Fibroblast of skin of abdomen (primary cell): ENCODE measurements around the gene DDR1.
"Not testable (repeated sequence)": the region's sequence is repeated elsewhere in the genome, so short reads cannot be mapped to it uniquely, and the experiment has no call there.

Source experiments
- DNase-seq: peaks from one replicate; pipeline ENCODE4 v3.0.0-alpha.2; 2013

The DDR1 gene

DNA sequence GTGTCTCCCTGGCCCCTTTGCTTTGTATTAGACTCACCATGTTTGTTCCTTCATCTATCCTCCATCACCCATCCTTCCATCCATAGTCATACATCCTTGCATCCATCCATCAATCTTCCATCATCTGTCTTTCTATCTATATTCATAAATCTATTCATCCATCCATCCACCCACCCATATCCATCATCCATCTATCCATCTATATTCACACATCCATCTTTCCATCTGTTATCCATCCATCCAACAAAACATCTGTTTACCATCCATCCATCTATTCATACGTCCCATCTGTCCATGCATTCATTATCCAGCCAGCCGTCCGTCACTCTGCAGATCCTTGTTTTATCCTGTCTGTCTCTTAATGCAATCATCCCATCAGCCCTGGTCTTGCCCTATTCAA is 10.6 kb downstream of the DDR1 start:
- DNase-seq, result no peak

DNA sequence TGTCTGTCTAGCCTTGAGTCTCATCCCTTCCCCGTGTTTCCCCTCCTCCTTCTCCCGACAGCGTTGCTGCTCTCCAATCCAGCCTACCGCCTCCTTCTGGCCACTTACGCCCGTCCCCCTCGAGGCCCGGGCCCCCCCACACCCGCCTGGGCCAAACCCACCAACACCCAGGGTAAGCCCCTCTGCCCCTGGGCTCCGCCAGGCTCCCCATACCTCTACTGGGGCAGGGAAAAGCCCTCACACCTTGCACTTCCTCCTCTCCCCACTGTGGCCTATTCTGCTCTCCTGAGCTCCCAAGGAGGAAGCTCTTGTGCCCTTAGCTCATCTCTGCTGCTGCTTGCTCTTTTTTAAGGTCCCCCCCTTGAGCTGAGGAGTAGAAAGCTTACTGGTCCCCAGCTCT is 11.0 kb downstream of the DDR1 start:
- DNase-seq, result no peak

DNA sequence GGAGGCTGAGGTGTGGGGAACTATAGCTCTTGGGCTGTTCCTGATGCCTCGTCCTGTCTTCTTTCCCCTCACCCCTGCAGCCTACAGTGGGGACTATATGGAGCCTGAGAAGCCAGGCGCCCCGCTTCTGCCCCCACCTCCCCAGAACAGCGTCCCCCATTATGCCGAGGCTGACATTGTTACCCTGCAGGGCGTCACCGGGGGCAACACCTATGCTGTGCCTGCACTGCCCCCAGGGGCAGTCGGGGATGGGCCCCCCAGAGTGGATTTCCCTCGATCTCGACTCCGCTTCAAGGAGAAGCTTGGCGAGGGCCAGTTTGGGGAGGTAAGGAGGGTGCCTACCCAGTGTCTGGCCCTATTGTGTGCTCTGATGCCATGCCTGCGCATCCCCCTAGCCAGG is 12.2 kb downstream of the DDR1 start:
- no peak for DNase-seq

DNA sequence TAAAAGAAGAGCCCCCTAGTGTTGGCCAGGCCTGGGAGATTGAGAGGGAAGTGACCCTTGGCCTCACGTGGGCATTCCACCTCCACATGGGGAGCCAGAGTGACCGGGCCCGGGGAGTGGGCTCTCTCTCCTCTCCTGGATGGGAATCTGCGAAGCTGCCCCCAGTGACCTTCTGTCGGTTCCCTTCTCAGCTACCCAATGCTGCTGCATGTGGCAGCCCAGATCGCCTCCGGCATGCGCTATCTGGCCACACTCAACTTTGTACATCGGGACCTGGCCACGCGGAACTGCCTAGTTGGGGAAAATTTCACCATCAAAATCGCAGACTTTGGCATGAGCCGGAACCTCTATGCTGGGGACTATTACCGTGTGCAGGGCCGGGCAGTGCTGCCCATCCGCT is 13.6 kb downstream of the DDR1 start:
- DNase-seq, result no peak

DNA sequence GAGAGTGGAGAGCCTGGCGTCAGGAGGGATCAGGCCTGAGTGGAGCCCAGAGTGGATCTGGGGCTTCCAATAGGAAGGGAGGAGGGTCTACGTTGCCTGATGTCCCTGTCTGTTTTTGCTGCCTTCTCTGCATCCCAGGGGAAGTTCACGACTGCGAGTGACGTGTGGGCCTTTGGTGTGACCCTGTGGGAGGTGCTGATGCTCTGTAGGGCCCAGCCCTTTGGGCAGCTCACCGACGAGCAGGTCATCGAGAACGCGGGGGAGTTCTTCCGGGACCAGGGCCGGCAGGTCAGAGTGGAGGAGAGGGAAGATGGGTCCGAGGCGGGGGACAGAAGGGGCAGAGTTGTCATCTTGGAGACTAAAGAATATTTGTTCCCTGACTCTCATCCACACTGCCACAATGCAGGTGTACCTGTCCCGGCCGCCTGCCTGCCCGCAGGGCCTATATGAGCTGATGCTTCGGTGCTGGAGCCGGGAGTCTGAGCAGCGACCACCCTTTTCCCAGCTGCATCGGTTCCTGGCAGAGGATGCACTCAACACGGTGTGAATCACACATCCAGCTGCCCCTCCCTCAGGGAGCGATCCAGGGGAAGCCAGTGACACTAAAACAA is 14.5 kb downstream of the DDR1 start:
- no peak for DNase-seq

DNA sequence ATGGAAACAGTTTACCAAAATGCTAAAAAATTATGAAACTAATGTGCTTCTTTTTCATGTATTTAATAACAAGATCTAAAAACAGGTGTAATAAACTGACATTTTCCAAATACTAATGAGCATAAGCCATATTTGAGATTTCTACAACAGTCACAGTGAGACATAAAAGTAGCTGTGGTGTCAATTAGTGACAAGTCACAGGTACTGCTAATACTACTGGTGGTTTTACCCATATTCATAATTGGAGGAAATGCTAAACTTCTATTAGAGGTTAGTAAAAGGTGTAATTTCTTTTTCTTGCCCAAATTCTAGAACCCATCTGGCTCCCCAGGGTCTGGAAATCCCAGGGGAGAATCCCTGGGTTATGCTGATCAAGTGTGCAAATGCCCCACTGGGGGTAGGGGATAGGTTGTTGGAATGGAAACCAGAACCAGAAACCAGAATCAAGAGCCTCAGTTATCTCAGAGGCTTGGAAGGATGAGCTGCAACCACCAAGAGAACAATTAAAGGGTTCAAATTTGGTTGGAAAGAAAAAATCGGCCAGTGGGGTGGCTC is 16.6 kb downstream of the DDR1 start:
- DNase-seq, result no peak

DNA sequence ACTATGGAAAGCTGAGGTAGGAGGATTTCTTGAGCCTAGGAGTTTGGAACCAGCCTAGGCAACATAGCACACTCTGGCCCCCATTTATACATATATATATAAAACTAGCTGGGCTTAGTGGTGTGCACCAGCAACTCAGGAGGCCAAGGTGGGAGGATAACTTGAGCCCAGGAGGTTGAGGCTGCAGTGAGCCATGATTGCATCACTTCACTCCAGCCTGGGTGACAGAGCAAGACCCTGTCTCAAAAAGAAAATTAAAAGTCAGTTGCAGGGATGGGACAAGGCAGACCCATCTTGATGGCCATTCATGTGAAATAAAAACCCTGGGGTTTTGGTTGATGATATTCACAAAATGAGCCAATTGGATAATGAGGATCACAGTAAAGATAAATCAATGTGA is 17.1 kb downstream of the DDR1 start:
- no peak for DNase-seq

DNA sequence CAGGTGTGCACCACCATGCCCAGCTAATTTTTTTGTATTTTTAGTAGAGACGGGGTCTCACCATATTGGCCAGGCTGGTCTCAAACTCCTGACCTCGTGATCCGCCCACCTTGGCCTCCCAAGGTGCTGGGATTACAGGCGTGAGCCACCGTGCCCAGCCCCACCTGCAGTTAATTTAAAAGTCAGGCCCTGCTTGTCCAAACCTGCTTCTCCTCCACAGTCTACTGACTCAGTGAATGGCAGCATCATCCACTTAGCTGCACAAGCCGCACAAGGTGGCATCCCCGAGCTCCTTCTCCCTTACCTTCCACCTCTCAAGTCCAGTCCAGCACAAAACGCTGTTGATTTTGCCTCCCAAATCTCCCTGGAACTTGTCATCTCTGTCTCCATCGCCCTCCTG is 17.9 kb downstream of the DDR1 start:
- DNase-seq, result not testable (repeated sequence)

DNA sequence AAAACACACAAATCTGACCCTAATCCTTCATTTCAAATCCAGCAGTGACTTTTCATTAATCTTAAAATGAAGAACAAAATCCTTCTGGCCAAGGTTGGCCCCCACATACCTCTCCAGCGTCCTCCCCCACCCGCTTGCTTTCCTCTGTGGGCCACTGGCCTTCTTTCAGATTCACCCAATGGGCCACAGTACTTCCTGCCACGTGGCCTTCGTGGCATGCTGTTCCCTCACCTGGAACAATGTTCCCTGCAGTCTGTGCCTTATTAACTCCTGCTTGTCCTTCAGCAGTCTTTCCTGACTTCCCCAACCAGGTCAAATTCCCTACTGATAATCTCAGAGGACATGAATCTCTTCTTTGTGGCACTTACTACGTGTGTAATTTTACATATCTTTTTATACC is 18.4 kb downstream of the DDR1 start:
- DNase-seq, result no peak

DNA sequence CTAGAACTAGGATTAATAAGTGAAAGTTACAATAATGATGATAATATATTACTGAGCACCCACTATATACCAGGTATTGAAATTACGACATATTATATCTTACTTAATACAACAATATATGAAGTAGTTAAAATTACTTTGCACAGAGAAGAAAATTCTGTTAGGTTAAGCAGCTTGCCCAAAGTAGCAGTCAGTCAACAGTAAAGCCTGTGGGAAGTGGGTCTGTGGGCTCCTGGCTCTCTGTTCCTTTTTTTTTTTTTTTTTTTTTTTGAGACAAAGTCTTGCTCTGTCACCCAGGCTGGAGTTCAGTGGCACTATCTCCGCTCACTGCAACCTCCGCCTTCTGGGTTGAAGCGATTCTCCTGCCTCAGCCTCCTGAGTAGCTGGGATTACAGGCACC is 18.9 kb downstream of the DDR1 start:
- DNase-seq, result no peak

DNA sequence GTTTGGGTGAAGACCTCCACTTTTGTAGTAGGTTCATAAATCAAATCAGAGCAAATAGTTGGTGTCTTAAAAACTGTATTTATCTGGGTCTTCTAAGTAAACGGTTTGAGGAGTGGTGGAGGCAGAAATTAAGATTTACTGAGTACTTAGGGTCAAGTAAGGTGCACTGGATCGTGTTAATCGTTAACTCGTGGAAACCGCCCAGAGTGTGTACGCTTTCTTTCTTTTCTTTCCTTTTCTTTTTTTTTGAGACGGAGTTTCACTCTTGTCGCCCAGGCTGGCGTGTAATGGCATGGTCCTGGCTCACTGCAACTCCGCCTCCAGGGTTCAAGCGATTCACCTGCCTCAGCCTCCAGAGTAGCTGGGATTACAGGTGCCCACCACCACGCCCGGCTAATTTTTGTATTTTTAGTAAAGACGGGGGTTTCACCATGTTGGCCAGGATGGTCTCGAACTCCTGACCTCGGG is 23.0 kb downstream of the DDR1 start:
- DNase-seq, result not testable (repeated sequence)

DNA sequence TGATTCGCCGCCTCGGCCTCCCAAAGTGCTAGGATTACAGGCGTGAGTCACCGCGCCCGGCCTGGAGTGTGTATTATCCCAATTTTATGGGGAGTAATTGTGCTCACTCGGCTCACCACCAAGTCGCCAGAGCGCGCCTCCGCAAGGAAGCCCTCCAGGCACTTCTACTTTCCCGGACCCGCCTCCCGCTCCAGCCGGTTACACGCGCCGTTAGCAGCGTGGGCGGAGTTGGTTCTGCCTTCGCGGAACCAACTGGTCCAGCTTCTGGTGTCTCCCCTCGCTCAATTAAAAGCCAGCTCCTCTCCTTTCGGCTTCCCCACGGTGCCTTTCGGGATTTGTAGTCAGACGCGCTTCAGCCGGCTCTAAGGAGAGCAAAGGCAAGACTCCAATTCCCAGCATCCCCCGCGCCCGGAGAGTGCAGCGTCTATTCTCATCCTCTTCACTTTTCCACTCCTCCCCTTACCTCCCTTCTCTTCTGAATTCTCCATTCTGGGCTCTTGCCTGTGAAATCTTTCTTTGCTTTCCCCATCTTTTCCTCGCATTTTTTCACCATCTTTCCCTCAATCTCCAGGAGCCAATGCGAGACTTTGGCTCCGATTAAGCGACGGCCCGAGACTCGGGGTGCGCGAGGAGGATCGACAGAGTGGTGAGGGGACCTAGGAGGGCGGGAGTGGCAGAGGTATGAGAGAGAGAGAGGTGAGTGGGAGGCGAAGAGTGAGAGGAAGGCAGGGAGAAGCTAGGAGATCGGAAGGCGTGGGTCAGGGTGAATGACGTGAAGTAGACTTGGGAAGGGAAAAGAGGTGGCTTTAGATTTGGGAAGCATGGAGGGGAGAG is 23.7 kb downstream of the DDR1 start, which contains the start of gene GTF2H4:
GTF2H4 (plus strand) TSS at position 450 of the 834 bp plus-strand sequence.
- DNase-seq, result peak; percentile 99

DNA sequence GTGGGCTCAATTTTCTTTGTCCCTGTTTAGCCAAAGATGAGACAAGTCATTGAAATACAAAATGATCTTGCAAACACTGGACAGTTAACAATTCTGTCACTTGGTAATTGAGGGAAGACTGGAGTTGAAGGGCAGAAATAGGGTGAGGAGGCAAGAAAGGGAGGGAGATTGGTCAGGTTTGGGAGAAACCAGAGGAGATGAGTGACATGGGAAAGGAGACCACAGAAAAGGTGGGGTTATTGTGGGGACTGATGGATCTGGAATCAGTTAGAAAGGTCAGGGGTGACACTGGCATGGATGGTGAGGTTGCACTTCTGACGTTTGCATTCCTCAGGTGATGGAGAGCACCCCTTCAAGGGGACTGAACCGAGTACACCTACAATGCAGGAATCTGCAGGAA is 24.4 kb downstream of the DDR1 start:
- DNase-seq, result no peak

DNA sequence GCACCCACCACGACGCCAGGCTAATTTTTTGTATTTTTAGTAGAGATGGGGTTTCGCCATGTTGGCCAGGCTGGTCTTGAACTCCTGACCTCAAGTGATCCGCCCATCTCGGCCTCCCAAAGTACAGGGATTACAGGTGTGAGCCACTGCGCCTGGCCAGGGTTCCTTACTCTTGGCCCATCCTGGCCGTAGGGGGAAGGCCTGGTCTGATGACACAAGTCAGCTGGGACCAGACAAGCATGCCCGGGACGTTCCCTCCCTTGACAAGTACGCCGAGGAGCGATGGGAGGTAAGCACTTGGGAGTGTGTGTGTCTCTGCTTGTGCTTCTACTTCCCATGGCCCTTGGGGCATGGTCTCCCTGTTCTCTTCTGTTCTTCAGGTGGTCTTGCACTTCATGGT is 26.2 kb downstream of the DDR1 start:
- DNase-seq, result not testable (repeated sequence)

DNA sequence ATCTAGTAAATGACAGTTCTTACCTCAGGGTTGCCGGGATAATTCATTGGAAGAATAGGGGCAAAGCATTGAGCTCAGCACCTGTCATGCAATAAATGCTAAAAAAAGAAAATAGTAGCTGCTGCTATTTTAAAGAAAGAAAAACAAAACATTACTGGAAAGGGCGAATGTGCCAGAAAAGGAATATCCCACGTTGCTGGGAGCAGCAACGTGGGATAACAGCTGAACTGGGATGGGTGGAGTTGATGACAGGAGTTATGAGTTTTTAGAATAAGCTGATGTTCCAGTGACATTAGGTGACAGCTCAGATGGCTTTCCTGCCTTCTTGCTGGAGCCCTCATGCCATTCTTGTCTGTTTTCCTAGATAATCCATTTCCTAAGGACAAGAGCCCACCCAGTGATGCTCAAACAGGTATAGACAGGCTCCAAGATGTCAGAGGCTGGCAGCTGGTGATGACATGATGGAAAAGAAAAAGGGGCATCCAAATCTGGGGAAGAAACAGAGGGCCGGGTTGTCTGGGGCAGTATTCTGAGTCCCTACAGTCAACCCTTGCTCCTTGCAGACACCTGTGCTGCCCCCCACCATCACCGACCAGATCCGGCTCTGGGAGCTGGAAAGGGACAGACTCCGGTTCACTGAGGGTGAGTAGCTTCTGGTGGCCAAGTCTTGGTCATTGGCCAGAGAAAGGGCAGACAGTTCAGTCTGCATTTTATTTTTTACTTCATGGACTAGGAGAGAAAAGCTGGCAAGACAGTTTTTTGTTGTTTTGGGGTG is 28.6 kb downstream of the DDR1 start:
- no peak for DNase-seq

DNA sequence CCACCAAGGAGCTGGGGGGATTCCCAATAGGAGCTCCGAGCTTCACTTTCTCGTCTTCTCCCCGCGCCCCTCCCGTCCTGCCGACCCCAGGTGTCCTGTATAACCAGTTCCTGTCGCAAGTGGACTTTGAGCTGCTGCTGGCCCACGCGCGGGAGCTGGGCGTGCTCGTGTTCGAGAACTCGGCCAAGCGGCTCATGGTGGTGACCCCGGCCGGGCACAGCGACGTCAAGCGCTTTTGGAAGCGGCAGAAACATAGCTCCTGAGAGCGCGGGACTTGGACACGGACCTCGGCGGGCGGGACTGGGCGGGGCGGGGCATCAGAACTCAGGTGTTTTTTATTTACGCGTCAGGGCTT is 29.4 kb downstream of the DDR1 start:
- no peak for DNase-seq

DNA sequence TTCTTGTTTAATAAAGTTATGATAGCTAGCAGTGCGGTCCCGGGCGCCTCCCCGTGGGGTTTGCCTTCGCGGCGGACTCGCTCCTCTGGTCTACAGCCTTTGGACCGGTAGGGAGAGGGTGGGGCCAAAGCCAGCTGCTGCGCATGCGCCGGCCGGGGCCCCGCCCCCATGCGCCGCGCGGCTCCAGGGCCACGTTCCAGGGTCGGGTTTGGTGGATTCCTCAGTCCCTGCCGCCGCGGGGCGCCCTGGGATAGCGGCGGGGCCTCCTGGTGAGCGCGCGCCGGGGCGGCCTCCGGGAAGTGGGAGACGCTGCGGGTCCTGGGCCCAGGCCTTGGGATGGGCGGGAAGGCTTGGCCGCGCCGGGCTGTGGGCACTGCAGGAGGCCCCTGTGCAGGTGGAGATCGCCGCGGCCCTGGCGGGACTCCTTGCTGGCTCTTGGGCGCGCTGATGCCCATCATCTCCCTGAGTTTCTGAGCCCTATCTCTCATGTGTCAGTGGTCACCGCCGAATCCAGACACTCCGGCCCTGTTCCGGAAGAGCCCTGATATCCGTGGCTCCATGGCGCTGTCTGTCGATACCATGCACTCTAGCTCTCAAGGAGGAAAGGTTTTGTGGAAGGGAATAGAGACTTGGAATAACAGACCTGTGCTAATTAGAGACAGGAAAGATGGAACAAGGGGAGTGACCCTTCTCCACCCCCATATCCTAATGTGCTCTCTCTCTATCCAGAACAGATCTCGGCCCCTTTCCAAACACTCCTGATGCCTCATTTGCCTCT is 29.9 kb downstream of the DDR1 start, which contains the start of gene VARS2:
VARS2 (plus strand) TSS at position 163 of the 778 bp plus-strand sequence; CDS start at position 762, 599 bp downstream.
- DNase-seq, result peak; percentile 91

DNA sequence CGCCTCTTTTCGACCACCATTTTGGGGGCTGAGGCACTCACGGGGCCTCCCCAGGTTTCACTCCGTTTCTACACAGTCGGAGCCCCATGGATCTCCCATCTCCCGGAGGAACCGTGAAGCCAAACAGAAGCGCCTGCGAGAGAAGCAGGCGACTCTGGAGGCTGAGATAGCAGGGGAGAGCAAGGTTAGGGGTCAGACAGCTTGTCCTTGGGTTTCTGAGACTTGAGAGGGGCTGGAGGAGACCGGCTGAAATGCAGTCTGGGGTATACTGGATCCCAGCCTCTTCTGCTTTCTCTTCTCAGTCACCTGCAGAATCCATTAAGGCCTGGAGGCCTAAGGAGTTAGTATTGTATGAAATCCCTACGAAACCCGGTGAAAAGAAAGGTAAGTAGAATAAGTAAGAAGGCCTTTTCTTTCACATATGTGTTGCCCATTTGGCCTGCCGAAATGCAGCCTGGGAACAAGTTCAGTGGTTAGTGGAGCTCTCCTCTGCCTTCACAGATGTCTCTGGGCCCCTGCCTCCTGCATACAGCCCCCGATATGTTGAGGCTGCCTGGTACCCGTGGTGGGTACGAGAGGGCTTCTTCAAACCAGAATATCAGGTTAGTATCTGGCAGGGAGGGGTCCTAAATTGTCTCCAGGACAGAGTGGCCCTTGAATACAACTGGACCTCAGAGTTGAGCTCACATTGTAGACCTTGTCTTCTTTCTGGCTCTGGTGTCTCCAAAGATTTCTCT is 30.7 kb downstream of the DDR1 start:
- no peak for DNase-seq

DNA sequence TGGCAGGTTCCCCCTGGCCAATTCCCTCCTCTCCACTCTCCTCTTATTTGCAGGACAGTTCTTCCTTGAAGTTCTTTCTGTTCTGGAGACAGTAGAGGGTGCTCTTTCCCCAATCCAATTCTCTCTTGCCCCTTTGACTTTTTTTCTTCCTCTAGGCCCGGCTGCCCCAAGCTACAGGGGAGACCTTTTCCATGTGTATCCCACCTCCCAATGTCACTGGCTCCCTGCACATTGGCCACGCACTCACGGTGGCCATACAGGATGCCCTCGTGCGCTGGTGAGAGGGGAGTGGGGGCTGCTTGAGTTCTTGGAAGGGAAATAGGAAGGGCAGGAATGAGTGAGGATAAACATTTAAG is 31.2 kb downstream of the DDR1 start:
- DNase-seq, result peak; percentile 74

DNA sequence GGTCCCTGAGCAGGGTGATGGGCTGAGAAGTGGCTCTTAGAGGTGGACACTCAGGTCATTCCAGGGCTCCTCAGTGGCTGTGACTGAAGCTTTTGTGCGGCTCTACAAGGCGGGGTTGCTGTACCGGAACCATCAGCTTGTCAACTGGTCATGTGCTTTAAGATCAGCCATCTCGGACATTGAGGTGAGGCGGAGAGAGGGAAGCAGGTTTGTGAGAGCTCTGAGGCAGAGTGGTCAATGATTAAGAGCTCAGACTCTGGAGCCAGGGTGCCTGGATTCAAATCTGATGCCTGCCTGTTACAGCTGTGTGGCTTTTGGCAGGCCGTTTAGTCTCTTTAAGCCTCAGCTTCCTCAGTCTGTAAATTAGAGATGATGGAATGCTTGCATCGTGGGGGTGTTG is 32.7 kb downstream of the DDR1 start:
- DNase-seq, result no peak

DNA sequence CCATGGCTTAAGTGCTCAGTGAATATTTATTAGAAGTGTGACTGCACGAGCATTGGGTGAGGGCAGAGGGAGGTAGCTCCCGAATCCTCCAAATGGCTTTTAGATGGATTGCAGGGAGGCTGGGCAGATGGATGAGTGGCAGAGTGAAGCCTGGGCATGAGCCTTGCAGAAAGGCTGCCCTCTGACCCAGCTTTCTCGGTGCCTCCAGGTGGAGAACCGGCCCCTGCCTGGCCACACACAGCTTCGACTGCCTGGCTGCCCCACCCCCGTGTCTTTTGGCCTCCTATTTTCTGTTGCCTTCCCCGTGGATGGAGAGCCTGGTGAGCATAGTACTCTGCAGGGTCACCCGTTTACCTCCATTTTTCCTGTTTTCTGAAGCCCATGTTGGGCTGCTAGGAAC is 33.2 kb downstream of the DDR1 start:
- DNase-seq, result no peak

DNA sequence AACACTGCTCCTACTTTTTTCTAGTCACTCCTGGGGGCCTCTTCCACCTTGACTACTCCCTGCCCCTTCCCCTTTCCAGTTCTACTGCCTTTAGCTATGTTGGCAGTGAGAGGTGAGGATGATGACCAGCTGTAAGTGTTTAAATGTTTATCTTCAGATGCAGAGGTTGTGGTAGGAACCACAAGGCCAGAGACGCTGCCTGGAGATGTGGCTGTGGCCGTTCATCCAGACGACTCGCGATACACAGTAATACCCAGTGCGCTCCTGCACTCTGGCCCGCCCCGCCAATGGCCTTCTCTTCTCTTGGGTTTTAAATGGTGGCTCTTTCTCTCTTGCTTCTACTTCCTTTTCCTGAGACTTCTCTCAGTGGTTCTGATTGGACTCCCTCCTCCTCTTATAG is 34.4 kb downstream of the DDR1 start:
- no peak for DNase-seq
